GM19023 (cell line): ENCODE data around the gene GFM2.
"Not testable (repeated sequence)": the region's sequence is repeated elsewhere in the genome, so short reads cannot be mapped to it uniquely, and the experiment has no call there.

Experiments used
- ATAC-seq: cut with Tn5 transposase; IDR thresholded peaks from one replicate; pipeline ENCODE4 v1.9.1; 2021; ENCODE audit warnings: mild to moderate bottlenecking, moderate library complexity; ENCODE audit not compliant: unreplicated experiment

GFM2 gene

GRCh38 chr5:74766849-74767578 is at the start of gene GFM2, which contains the start of gene NSA2:
Gene GFM2, minus strand, starts transcription at chr5:74767117. Its CDS starts 3,375 bp downstream, at chr5:74763742.
Gene NSA2, plus strand, starts transcription at chr5:74767249. Its CDS starts 112 bp downstream, at chr5:74767361.
- peak; percentile 86 for ATAC-seq

DNA sequence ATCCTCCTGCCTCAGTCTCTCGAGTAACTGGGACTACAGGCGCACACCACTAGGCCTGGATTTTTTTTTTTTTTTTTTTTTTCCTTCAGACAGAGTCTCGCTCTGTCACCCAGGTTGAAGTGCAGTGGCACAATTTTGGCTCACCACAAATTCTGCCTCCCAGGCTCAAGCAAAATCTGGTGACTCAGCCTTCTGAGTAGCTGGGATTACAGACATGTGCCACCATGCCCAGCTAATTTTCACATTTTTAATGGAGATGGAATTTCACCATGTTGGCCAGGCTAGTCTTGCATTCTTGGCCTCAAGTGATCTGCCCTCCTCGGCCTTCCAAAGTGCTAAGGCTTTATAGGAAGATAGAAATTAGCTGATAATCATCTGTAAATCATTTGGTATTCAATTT is 44.0 kb upstream of the GFM2 start:
- ATAC-seq = no peak

GRCh38 chr5:74801941-74802340 is 35.0 kb upstream of the GFM2 start:
- no peak for ATAC-seq

DNA sequence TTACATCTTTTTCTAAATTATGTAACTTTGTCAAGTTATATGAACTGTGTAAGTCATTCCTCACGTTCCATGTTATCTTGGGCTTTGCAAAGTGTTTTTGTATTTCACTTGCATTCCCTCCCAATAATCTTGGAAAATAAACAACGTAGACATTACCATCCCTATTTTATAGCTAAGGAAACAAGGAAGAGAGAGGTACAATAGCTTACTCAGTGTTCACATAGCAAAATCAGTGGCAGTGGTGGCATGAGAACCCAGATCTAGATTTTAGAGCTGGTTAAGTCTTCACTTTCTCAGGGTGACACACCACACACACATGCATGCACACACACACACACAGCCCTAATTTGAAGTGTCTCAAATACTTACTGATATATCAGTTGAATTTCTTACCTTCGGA is 34.3 kb upstream of the GFM2 start:
- ATAC-seq = no peak

DNA sequence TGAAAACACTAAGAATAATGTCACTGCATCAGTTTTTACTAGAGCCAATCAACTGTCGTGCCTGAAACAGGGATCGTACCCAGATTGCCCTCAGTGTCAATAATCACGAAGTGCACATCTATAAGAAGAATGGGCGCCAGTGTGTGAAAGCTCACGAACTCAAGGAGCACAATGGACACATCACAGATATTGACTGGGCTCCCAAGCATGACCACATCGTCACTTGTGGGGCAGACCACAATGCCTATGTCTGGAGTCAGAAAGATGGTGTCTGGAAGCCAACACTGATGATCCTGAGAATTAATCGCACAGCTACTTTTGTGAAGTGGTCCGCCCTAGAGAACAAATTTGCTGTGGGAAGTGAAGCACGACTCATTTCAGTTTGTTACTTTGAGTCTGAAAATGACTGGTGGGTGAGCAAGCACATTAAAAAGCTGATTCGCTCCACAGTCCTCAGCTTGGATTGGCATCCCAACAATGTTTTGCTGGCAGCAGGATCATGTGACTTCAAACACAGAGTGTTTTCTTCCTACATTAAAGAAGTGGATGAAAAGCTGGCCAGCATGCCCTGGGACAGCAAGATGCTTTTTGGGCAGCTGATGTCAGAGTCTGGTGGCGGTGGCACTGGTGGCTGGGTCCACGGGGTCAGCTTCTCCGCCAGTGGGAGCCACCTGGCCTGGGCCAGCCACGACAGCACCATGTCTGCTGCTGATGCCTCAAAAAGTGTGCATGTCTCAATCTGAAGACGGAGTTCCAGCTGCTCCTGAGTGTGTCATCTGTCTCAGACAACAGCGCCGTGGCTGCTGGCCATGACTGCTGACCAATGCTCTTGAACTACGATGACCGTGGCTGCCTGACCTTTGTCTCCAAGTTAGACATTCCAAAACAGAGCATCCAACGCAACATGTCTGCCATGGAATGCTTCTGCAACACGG is 32.3 kb upstream of the GFM2 start:
- no peak for ATAC-seq

DNA sequence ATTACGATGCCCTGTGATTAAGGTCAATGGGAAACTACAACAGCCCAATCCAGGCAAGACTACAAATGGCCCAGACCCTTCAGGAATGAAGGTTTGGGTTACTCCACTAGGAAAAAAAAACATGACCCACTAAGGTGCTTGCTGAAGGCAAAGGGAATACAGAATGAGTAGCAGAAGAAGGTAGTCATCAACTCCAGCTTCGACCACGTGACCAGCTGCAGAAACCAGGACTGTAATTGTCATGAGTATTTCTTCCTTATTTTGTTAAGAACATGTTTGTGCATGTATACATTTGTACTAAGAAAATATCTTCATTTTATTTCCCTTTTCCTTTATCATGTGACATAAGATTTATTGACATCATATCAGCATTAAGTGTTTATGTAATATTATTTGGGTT is 24.8 kb upstream of the GFM2 start:
- ATAC-seq = not testable (repeated sequence)

DNA sequence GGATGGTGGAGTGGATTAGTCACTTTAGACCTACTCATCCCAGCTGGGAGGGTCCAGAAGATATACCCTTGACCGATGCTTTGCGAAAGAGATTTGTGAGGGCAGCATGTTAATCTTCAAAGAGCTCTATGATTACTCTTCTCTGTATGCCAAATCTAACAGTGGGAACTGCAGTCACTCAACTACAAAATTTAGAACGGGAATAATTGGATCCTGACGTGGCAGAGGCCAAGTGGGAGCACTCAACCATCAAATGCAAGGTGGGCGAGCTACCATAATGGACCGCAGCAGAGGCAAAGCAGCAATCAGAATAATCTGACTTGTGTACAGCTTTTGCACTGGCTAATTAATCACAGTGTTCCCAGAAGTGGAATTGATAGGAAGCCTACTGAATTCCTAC is 20.5 kb upstream of the GFM2 start:
- no peak for ATAC-seq

DNA sequence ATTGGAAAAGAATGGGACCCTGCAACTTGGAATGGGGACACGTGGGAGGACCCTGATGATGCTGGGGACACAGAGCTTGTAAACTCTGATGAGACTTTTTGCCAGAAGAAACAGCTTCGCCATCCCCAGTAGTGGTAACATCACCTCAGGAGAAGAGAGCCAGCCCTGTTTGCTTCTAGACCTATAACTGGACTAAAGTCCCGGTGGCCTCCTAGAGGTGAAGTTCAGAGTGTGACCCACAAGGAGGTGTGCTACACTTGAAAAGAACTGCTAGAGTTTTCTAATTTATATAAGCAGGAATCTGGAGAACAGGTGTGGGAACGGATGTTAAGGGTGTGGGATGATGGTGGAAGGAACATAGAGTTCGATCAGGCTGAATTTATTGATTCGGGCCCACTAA is 19.9 kb upstream of the GFM2 start:
- ATAC-seq = no peak

- ATAC-seq = no peak
These were observed 11.7 kb upstream of the GFM2 start for GRCh38 chr5:74778609-74779008.

GRCh38 chr5:74772359-74772758 is 5.4 kb upstream of the GFM2 start:
- ATAC-seq = no peak

- ATAC-seq = peak; percentile 18
These were observed 629 bp upstream of the GFM2 start for GRCh38 chr5:74767579-74767913.

GRCh38 chr5:74766418-74766848 is 484 bp downstream of the GFM2 start:
- peak; percentile 39 for ATAC-seq

DNA sequence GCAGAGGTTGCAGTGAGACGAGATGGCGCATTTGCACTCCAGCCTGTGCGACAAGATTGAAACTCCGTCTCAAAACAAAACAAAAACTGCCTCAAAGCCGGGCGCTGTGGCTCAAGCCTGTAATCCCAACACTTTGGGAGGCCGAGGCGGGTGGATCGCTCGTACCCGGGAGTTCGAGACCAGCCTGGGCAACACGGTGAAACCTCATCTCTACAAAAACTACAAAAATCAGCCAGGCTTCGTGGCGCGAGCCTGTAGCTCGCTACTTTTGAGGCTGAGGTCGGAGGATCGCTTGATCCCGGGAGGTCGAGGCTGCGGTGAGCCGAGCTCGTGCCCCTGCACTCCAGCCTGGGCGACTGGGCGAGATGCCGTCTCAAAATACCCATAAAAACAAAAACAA is 988 bp downstream of the GFM2 start:
- no peak for ATAC-seq

DNA sequence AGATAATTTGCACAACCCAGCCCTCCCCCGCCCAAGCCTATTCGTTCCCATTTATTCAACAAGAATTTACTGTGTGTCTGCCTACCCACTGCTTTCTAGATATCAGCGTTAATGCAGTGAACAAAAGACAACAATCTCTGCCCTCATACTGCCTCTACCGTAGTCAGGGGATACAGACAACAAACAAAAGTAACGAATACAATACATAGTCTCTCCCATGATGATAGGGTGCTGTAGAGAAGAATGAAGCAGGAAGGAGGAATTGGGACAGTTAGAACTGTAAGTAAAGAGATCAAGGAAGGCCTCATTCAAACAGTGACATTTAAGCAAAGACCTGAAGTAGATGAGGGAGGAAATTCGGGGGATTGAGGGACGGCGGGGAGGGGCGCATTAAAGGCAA is 1.7 kb downstream of the GFM2 start:
- ATAC-seq = no peak

DNA sequence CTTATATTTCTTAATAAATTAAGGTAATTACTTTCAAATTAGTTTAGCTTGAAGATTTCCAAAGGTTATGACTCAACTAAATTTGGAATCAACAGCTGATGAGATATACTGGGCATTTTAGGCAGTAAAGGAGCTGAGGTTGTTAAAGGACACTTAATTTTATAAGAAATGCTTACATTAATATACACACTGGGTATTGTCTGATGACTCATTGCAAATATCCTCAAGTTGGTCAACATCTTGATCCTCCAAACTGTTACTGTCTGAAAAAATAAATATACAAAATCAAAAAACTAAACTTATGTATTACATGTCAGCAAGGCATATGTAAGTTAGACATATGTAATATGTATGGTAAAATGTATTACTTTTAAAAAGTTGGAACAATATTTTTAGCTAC is 3.4 kb downstream of the GFM2 start:
- no peak for ATAC-seq

DNA sequence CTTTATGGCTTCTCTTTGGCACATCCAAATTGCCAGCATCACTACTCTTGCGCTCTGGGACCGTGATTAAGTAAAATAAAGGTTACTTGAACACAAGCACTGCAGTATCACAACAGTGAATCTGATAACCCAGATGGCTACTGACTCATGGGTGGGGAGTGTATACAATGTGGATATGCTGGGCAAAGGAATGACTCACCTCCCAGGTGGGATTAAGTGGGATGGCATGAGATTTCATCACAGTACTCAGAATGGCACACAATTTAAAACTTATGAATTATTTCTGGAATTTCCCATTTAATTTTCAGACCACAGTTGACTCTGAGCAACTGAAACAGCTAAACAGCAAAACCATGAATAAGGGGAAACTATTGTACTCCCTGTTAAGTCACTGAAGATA is 4.3 kb downstream of the GFM2 start:
- ATAC-seq = no peak

DNA sequence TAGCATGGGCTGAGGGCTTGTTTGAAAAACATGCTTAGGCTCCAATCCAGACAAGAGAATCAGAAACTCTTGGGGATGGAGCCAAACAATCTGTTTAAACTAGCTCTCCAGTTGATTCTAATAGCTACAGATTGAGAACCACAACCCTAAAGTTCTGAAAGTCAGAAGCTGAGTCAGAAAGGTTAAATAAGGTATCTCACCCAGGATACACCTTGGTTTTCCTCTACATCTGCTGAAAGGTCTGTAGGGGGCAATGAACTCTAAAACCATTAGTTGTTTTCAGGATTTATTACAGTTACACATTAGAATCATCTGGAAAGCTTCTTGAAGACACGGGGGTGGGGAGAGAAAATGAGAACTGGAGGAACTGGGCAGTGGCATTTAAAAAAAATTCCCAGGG is 5.7 kb downstream of the GFM2 start:
- no peak for ATAC-seq

GRCh38 chr5:74748742-74749141 is 18.2 kb downstream of the GFM2 start:
- ATAC-seq = not testable (repeated sequence)

- no peak for ATAC-seq
These were observed 28.5 kb downstream of the GFM2 start for GRCh38 chr5:74738406-74738805.

GRCh38 chr5:74736759-74737158 is 30.2 kb downstream of the GFM2 start:
- ATAC-seq = no peak

DNA sequence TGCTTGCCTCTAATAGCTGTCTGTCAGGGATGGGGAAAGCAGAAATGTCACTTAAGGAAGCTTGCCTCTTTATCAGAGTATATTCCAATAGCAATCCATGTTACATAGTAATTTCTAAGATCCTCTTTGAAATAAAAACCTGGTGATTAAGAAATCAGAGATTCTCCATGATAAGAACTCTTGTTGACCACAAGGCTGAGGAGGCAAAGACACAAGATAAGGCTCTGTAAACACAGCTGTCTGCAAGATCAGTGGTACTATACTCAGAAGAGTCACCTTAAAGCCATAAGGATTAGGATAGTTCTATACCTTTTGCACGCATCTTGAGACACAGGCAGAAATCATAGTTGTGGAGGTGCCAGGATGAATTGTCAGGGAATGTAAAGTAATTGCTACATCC is 41.6 kb downstream of the GFM2 start:
- no peak for ATAC-seq

DNA sequence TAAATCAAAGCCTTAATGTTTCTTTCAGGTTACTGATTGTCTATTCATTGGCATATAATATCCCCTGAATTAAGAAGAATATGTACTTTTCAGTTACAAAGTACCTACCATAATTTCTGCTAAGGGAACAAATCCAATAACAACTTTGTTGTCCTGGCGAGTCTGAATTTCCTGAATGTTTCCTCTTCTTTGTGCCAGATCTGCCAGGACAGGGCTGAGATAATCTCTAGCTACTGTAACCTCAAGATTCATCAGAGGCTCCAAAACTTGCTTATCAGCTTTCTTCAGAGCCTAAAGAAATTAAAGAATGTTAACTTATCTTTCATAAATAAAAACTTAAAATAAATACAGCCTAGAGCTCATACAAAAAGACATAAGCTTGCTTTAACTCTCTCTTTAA is 44.6 kb downstream of the GFM2 start:
- no peak for ATAC-seq
